HEK293 (cell line): Measurements from ENCODE around the gene DYNLT2.
A peak's percentile ranks its signal among the peaks of the same experiment; 100 is the strongest.

ENCODE experiments used
- CTCF ChIA-PET: fragments of 350-600 bp; formaldehyde crosslinking; extraction: SDS; loops from one replicate; lab custom pipeline; 2021; ENCODE audit warnings: antibody characterized with exemption; lab: Yijun Ruan, JAX
- POLR2A ChIA-PET: fragments of 300-600 bp; formaldehyde crosslinking; extraction: SDS; loops from one replicate; lab custom pipeline; 2020; ENCODE audit warnings: antibody characterized with exemption, inconsistent platforms; lab: Yijun Ruan, JAX
- H3K27ac ChIP-seq: fragments of 200-500 bp; sonication (Bioruptor generic); 2 replicates; pipeline ENCODE4 v1.5.1; 2014; ENCODE audit warnings: low read depth, low read length, control low read depth, inconsistent platforms; ENCODE audit errors: extremely low read depth
- H3K36me3 ChIP-seq, 2 experiments: fragments of 200-500 bp in 1 of 2; sonication (Bioruptor generic) in 1 of 2; 1 replicate in 1 of 2; 2 replicates in 1 of 2; pipeline ENCODE4 v1.5.1; 2014 to 2017; ENCODE audit warnings: inconsistent platforms in 2 of 2, low read length in 2 of 2; ENCODE audit not compliant: control insufficient read depth in 2 of 2, insufficient read depth in 1 of 2
- H3K4me1 ChIP-seq: fragments of 200-500 bp; sonication (Bioruptor generic); 2 replicates; pipeline ENCODE4 v1.5.1; 2014; ENCODE audit warnings: mild to moderate bottlenecking, low read length, inconsistent platforms; ENCODE audit not compliant: control insufficient read depth, insufficient read depth
- H3K4me3 ChIP-seq: 2 replicates; pipeline ENCODE4 v1.5.1; 2011; ENCODE audit warnings: low read depth, mild to moderate bottlenecking, control low read depth, low read length, moderate library complexity
- H3K9me3 ChIP-seq: fragments of 200-500 bp; sonication (Bioruptor generic); 2 replicates; pipeline ENCODE4 v1.5.1; 2014; ENCODE audit warnings: low read depth, low read length, inconsistent platforms; ENCODE audit not compliant: control insufficient read depth, insufficient read depth
- HOXA7 ChIP-seq: sonication (generic); formaldehyde crosslinking; IDR thresholded peaks from 2 replicates; pipeline ENCODE4 v1.8.1; 2022; ENCODE audit warnings: missing genetic modification reagents, borderline replicate concordance
- PRDM2 ChIP-seq: fragments of 450-650 bp; formaldehyde crosslinking; IDR thresholded peaks from 2 replicates; pipeline ENCODE4 v1.5.1; 2016; ENCODE audit warnings: missing biosample characterization, missing genetic modification characterization, borderline replicate concordance
- PRDM4 ChIP-seq: fragments of 450-650 bp; formaldehyde crosslinking; IDR thresholded peaks from 2 replicates; pipeline ENCODE4 v1.5.1; 2017; ENCODE audit warnings: missing biosample characterization, missing genetic modification characterization
- REPIN1 ChIP-seq: fragments of 450-650 bp; formaldehyde crosslinking; IDR thresholded peaks from 2 replicates; pipeline ENCODE4 v1.5.1; 2017; ENCODE audit warnings: missing biosample characterization, missing genetic modification characterization, low read depth
- WT1 ChIP-seq: fragments of 450-650 bp; formaldehyde crosslinking; IDR thresholded peaks from 2 replicates; pipeline ENCODE4 v1.5.1; 2016; ENCODE audit warnings: missing biosample characterization, missing genetic modification characterization
- YY1 ChIP-seq: fragments of 450-650 bp; formaldehyde crosslinking; IDR thresholded peaks from 2 replicates; pipeline ENCODE4 v1.5.1; 2018; ENCODE audit warnings: missing biosample characterization, missing genetic modification characterization
- ZBTB10 ChIP-seq: fragments of 450-650 bp; formaldehyde crosslinking; IDR thresholded peaks from 2 replicates; pipeline ENCODE4 v1.5.1; 2016; ENCODE audit warnings: missing biosample characterization, missing genetic modification characterization
- ZBTB21 ChIP-seq: fragments of 450-650 bp; formaldehyde crosslinking; IDR thresholded peaks from 2 replicates; pipeline ENCODE4 v1.5.1; 2017; ENCODE audit warnings: missing biosample characterization, missing genetic modification characterization
- ZFP3 ChIP-seq: fragments of 450-650 bp; formaldehyde crosslinking; IDR thresholded peaks from 2 replicates; pipeline ENCODE4 v1.5.1; 2016; ENCODE audit warnings: low read depth, missing biosample characterization, missing genetic modification characterization
- ZNF24 ChIP-seq: fragments of 450-650 bp; formaldehyde crosslinking; IDR thresholded peaks from 2 replicates; pipeline ENCODE4 v1.5.1; 2016; ENCODE audit warnings: missing biosample characterization, missing genetic modification characterization
- ZNF248 ChIP-seq: fragments of 450-650 bp; formaldehyde crosslinking; IDR thresholded peaks from 2 replicates; pipeline ENCODE4 v1.5.1; 2017; ENCODE audit warnings: missing biosample characterization, missing genetic modification characterization
- ZNF280D ChIP-seq: fragments of 450-650 bp; formaldehyde crosslinking; IDR thresholded peaks from 2 replicates; pipeline ENCODE4 v1.5.1; 2016; ENCODE audit warnings: missing biosample characterization, missing genetic modification characterization
- ZNF514 ChIP-seq: fragments of 450-650 bp; formaldehyde crosslinking; IDR thresholded peaks from 2 replicates; pipeline ENCODE4 v1.5.1; 2016; ENCODE audit warnings: missing biosample characterization, missing genetic modification characterization
- ZNF621 ChIP-seq: fragments of 450-650 bp; formaldehyde crosslinking; IDR thresholded peaks from 2 replicates; pipeline ENCODE4 v1.5.1; 2017; ENCODE audit warnings: missing biosample characterization, missing genetic modification characterization
- ZNF623 ChIP-seq: fragments of 450-650 bp; formaldehyde crosslinking; IDR thresholded peaks from 2 replicates; pipeline ENCODE4 v1.5.1; 2016; ENCODE audit warnings: missing biosample characterization, missing genetic modification characterization
- ZNF654 ChIP-seq: fragments of 450-650 bp; formaldehyde crosslinking; IDR thresholded peaks from 2 replicates; pipeline ENCODE4 v1.5.1; 2016; ENCODE audit warnings: low read depth, missing biosample characterization, missing genetic modification characterization
- ZNF792 ChIP-seq: fragments of 450-650 bp; formaldehyde crosslinking; IDR thresholded peaks from 2 replicates; pipeline ENCODE4 v1.5.1; 2016; ENCODE audit warnings: missing biosample characterization, missing genetic modification characterization
- TF ChIP-seq, protein P1 (sequence below): fragments of 450-650 bp; formaldehyde crosslinking; IDR thresholded peaks from 2 replicates; pipeline ENCODE4 v1.5.1; 2016; ENCODE audit warnings: missing biosample characterization, missing genetic modification characterization
- TF ChIP-seq, protein P2 (sequence below): fragments of 450-650 bp; formaldehyde crosslinking; IDR thresholded peaks from 2 replicates; pipeline ENCODE4 v1.5.1; 2016; ENCODE audit warnings: missing biosample characterization, missing genetic modification characterization

DYNLT2 gene

GRCh38 chr6:169729961-169730360, 21.4 kb downstream of the DYNLT2 start:
- Histone ChIP-seq H3K4me3 (no peak overlapping the region), H3K36me3 (no peaks in the 10 kb centered on the region), H3K27ac (no peak overlapping the region), H3K4me1 (no peaks in the 10 kb centered on the region), H3K9me3 (no peaks in the 10 kb centered on the region)
- TF ChIP-seq ZNF280D (no peak), ZNF623 (tag by site-specific recombination) (no peak), ZNF654 (tag by site-specific recombination) (no peak), REPIN1 (tag by site-specific recombination) (no peak), ZNF792 (tag by site-specific recombination) (no peak), ZBTB21 (no peak), ZNF248 (tag by site-specific recombination) (no peak), WT1 (tag by site-specific recombination) (no peak), ZNF24 (tag by site-specific recombination) (no peak), YY1 (tag by site-specific recombination) (no peak), ZNF621 (no peak), ZNF514 (tag by site-specific recombination) (no peak), HOXA7 (no peak), ZFP3 (tag by site-specific recombination) (no peak), ZBTB10 (tag by site-specific recombination) (no peak)
- TF ChIP-seq, protein P1, sequence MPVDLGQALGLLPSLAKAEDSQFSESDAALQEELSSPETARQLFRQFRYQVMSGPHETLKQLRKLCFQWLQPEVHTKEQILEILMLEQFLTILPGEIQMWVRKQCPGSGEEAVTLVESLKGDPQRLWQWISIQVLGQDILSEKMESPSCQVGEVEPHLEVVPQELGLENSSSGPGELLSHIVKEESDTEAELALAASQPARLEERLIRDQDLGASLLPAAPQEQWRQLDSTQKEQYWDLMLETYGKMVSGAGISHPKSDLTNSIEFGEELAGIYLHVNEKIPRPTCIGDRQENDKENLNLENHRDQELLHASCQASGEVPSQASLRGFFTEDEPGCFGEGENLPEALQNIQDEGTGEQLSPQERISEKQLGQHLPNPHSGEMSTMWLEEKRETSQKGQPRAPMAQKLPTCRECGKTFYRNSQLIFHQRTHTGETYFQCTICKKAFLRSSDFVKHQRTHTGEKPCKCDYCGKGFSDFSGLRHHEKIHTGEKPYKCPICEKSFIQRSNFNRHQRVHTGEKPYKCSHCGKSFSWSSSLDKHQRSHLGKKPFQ (tag by site-specific recombination) = no peak
- TF ChIP-seq, protein P2, sequence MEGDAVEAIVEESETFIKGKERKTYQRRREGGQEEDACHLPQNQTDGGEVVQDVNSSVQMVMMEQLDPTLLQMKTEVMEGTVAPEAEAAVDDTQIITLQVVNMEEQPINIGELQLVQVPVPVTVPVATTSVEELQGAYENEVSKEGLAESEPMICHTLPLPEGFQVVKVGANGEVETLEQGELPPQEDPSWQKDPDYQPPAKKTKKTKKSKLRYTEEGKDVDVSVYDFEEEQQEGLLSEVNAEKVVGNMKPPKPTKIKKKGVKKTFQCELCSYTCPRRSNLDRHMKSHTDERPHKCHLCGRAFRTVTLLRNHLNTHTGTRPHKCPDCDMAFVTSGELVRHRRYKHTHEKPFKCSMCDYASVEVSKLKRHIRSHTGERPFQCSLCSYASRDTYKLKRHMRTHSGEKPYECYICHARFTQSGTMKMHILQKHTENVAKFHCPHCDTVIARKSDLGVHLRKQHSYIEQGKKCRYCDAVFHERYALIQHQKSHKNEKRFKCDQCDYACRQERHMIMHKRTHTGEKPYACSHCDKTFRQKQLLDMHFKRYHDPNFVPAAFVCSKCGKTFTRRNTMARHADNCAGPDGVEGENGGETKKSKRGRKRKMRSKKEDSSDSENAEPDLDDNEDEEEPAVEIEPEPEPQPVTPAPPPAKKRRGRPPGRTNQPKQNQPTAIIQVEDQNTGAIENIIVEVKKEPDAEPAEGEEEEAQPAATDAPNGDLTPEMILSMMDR (tag by site-specific recombination) = no peak
- ChIA-PET CTCF (no interaction called here), POLR2A (no interaction called here)

GRCh38 chr6:169726963-169727362, 24.4 kb downstream of the DYNLT2 start:
- Histone ChIP-seq H3K4me1 (no peaks in the 10 kb centered on the region), H3K4me3 (no peak overlapping the region), H3K27ac (no peak overlapping the region), H3K9me3 (no peaks in the 10 kb centered on the region), H3K36me3 (no peaks in the 10 kb centered on the region)
- ChIA-PET CTCF (no interaction called here), POLR2A (interaction anchor here (1.0 kb wide), 1 partner anchor 25 kb away, joined by 3 read pairs; the partner anchor contains the start of genes DYNLT2 and ERMARD)
- peak; percentile 93 for TF ChIP-seq PRDM4 (tag by site-specific recombination)
- no peak for TF ChIP-seq PRDM2 (tag by site-specific recombination)
